Caco-2 (cell line): ENCODE results near the gene MCRS1. TPM values are rescaled to one million over a fixed set of nuclear protein-coding genes. Genes with fewer than 3 reads are reported as not detected.
"Not testable (repeated sequence)": the region's sequence is repeated elsewhere in the genome, so short reads cannot be mapped to it uniquely, and the experiment has no call there.

Experiments used
- BruUV-seq: library from RNA; stranded (reverse); fragments of 400-500 nt; replicated peaks from 2 replicates; lab custom pipeline; 2021; lab: Mats Ljungman, UMichigan
- CTCF ChIA-PET: fragments of 300-600 bp; sonication (Branson Sonifier 250); formaldehyde crosslinking; loops from one replicate; lab custom pipeline; 2022; ENCODE audit warnings: antibody characterized with exemption; lab: Charles Lee
- POLR2A ChIA-PET: fragments of 300-600 bp; sonication (Branson Sonifier 250); formaldehyde crosslinking; loops from one replicate; lab custom pipeline; 2022; ENCODE audit warnings: antibody characterized with exemption; lab: Charles Lee
- DNase-seq, 2 experiments: peaks; one replicate each; pipeline versions ENCODE4 v3.0.0 to v3.0.0-alpha.2; 2020 to 2022
- H3K27me3 ChIP-seq: replicated peaks from 2 replicates; pipeline ENCODE4 v1.6.0; 2011; ENCODE audit warnings: low read length; ENCODE audit not compliant: control insufficient read depth, insufficient read depth
- H3K36me3 ChIP-seq: 2 replicates; pipeline ENCODE4 v1.5.1; 2011; ENCODE audit warnings: low read length; ENCODE audit not compliant: control insufficient read depth, insufficient read depth
- H3K4me1 ChIP-seq: fragments of 250-450 bp; sonication (Bioruptor Pico); 2 replicates; pipeline ENCODE4 v1.5.1; 2020; ENCODE audit warnings: mild to moderate bottlenecking
- H3K4me3 ChIP-seq: 2 replicates; pipeline ENCODE4 v1.5.1; 2011; ENCODE audit warnings: low read depth, mild to moderate bottlenecking, control low read depth, low read length
- H3K9me3 ChIP-seq: fragments of 250-450 bp; sonication (Bioruptor Pico); 2 replicates; pipeline ENCODE4 v1.5.1; 2020; ENCODE audit warnings: mild to moderate bottlenecking, moderate library complexity
- H3K27ac Mint-ChIP-seq: one replicate; pipeline ENCODE4 v1.8.0; 2022; ENCODE audit warnings: mixed read lengths; ENCODE audit not compliant: unreplicated experiment
- H3K27me3 Mint-ChIP-seq: one replicate; pipeline ENCODE4 v1.8.0; 2022; ENCODE audit warnings: mixed read lengths; ENCODE audit not compliant: insufficient read depth, unreplicated experiment
- H3K36me3 Mint-ChIP-seq: one replicate; pipeline ENCODE4 v1.8.0; 2022; ENCODE audit warnings: mild to moderate bottlenecking, mixed read lengths; ENCODE audit not compliant: insufficient read depth, unreplicated experiment
- H3K4me1 Mint-ChIP-seq: one replicate; pipeline ENCODE4 v1.8.0; 2022; ENCODE audit warnings: low read depth, mixed read lengths; ENCODE audit not compliant: unreplicated experiment
- H3K4me3 Mint-ChIP-seq: one replicate; pipeline ENCODE4 v1.8.0; 2022; ENCODE audit warnings: mild to moderate bottlenecking, moderate library complexity, mixed read lengths; ENCODE audit not compliant: unreplicated experiment
- H3K9me3 Mint-ChIP-seq: one replicate; pipeline ENCODE4 v1.8.0; 2022; ENCODE audit warnings: mixed read lengths; ENCODE audit not compliant: unreplicated experiment
- intact Hi-C: fragments of 100-400 bp; cut with micrococcal nuclease; formaldehyde crosslinking; loops from one replicate; pipeline ENCODE4 v1.10.0; 2022; ENCODE audit not compliant: unreplicated experiment
- total RNA-seq: library from RNA; stranded (reverse); gene quantifications from 2 replicates; pipeline ENCODE4 v1.2.3, GENCODE V29; 2022
- TF ChIP-seq, protein P1 (sequence below), 2 experiments: fragments of 200-600 bp in 1 of 2; IDR thresholded peaks; 1 replicate in 1 of 2; 2 replicates in 1 of 2; pipeline versions ENCODE4 v1.5.1 to v1.8.0; 2011 to 2022; ENCODE audit warnings: antibody characterized with exemption in 1 of 2, control low read depth in 1 of 2, inconsistent platforms in 1 of 2, low read depth in 1 of 2, low read length in 1 of 2, mild to moderate bottlenecking in 1 of 2, moderate library complexity in 1 of 2; ENCODE audit not compliant: insufficient read depth in 1 of 2, severe bottlenecking in 1 of 2, unreplicated experiment in 1 of 2

MCRS1 gene
- total RNA-seq, 1 experiment from 2014 or later = 122 TPM

DNA sequence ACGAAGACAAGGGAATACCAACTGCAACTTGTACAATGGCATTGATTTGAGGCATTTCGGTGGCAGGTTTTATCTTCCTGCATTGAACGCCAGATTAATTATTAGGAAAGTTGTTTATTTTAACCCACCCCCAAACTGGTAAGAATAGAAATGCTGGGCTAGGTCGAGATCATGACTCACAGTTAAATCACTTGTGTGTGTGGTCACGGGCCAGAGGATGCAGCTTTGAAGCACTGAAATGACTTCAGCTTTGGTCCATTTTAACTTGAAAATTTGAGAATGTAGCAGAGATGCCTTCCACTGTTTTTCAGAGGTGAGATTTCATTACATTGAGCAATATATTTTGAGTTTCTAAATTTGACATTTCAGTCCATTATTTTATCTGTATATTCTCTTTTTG, 52.7 kb downstream of the MCRS1 start:
- intact Hi-C loops = no loop called here
- H3K9me3 Mint-ChIP-seq = no peaks in the 10 kb centered on the region
- H3K36me3 Mint-ChIP-seq = peaks cover 16% of the 10 kb centered on the region
- H3K27me3 ChIP-seq = no peaks in the 10 kb centered on the region
- H3K4me1 Mint-ChIP-seq = no peaks in the 10 kb centered on the region
- DNase-seq = no peak
- no peak overlapping the region for H3K27ac Mint-ChIP-seq
- H3K4me3 Mint-ChIP-seq = no peak overlapping the region
- ChIA-PET CTCF (interaction anchor here (1.5 to 6.3 kb wide), 2 partner anchors 108 to 157 kb away, joined by 4 to 178 read pairs; partner anchors contain the start of gene PRPF40B), POLR2A (no interaction called here)
- TF ChIP-seq, protein P1, sequence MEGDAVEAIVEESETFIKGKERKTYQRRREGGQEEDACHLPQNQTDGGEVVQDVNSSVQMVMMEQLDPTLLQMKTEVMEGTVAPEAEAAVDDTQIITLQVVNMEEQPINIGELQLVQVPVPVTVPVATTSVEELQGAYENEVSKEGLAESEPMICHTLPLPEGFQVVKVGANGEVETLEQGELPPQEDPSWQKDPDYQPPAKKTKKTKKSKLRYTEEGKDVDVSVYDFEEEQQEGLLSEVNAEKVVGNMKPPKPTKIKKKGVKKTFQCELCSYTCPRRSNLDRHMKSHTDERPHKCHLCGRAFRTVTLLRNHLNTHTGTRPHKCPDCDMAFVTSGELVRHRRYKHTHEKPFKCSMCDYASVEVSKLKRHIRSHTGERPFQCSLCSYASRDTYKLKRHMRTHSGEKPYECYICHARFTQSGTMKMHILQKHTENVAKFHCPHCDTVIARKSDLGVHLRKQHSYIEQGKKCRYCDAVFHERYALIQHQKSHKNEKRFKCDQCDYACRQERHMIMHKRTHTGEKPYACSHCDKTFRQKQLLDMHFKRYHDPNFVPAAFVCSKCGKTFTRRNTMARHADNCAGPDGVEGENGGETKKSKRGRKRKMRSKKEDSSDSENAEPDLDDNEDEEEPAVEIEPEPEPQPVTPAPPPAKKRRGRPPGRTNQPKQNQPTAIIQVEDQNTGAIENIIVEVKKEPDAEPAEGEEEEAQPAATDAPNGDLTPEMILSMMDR (IDR thresholded peaks at IDR 0.05; ENCODE audit: insufficient read depth in 1 of 2, low read depth in 1 of 2, low read length in 1 of 2, severe bottlenecking in 1 of 2, unreplicated experiment in 1 of 2) = no peak
- H3K9me3 ChIP-seq = no peaks in the 10 kb centered on the region
- H3K36me3 ChIP-seq = 0 out of 2 replicates have a peak, but pooled peaks cover 2% of the 10 kb centered on the region
- no peak overlapping the region for H3K4me3 ChIP-seq
- H3K27me3 Mint-ChIP-seq = no peaks in the 10 kb centered on the region
- no TSS peak for BruUV-seq
- H3K4me1 ChIP-seq = no peaks in the 10 kb centered on the region

DNA sequence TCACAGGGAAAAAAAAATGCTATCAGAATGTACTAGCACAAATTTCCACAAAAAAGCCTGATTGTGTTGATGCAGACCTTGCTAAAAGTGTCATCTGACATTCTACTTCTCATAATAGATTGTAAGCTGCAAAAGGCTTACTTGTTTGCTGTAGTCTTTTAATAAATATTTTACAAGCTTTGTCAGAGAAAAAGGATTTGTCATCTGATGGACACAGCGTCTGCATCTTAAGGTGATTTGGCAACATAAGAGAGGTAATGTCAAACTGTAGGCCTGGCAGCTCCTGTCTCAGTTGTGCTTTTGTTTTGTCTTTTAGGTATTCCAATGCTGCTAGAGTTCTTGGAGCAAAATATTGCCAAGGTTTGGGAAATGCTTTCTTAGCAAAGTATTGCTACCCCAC, 55.4 kb downstream of the MCRS1 start:
- H3K27me3 Mint-ChIP-seq = no peaks in the 10 kb centered on the region
- H3K4me1 ChIP-seq = no peaks in the 10 kb centered on the region
- ChIA-PET POLR2A (no interaction called here), CTCF (interaction anchor here (1.4 to 6.3 kb wide), 4 partner anchors 146 to 181 kb away, joined by 4 to 178 read pairs (median 18); partner anchors contain the start of genes DNAJC22 and SPATS2)
- TF ChIP-seq, protein P1 (IDR thresholded peaks at IDR 0.05; ENCODE audit: insufficient read depth in 1 of 2, low read depth in 1 of 2, low read length in 1 of 2, severe bottlenecking in 1 of 2, unreplicated experiment in 1 of 2) = no peak
- H3K9me3 ChIP-seq = no peaks in the 10 kb centered on the region
- H3K27me3 ChIP-seq = no peaks in the 10 kb centered on the region
- no peak overlapping the region for H3K27ac Mint-ChIP-seq
- H3K36me3 ChIP-seq = peaks cover 2% of the 10 kb centered on the region; the same call in 1 of the 2 replicates
- no peak overlapping the region for H3K4me3 ChIP-seq
- intact Hi-C loops = no loop called here
- peaks cover 14% of the 10 kb centered on the region for H3K36me3 Mint-ChIP-seq
- no peaks in the 10 kb centered on the region for H3K4me1 Mint-ChIP-seq
- DNase-seq = no peak
- no peaks in the 10 kb centered on the region for H3K9me3 Mint-ChIP-seq
- no peak overlapping the region for H3K4me3 Mint-ChIP-seq
- no TSS peak for BruUV-seq

DNA sequence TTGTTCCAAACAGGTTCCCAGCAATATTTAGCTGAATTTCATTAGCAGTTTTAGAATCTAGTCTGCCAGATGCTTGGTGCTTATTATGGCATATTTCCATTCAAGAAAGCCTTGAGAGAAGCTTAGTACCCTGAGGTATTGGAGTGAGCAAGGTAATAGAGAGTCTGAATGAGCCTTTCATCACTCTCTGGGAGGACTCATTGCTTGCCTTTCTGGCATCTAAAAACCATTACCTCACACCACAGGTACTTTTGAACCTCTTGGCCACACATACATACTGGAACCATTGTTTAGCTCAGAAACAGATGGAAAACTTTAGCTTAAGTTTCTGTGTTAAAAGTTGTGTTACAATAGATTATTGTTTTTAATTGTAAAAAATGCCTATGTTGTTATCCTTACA, 56.5 kb downstream of the MCRS1 start:
- BruUV-seq = no TSS peak
- POLR2A ChIA-PET = no interaction called here
- intact Hi-C loops = no loop called here

DNA sequence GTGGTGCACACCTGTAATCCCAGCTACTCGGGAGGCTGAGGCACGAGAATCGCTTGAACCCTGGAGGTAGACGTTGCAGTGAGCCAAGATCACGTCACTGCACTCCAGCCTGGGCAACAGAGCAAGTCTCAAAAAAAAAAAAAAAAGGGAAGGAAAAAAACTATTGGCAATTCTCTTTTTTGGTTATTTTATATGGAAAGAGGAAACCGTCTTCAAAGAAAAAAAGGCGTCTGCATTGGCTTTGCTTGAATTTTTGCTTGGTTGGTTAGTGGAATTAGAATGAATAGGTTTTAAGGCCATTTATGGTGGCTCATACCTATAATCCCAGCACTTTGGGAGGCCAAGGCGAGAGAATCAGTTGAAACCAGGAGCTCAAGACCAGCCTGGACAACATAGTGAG, 58.3 kb downstream of the MCRS1 start:
- H3K36me3 ChIP-seq, H3K9me3 Mint-ChIP-seq, H3K4me3 ChIP-seq, BruUV-seq, POLR2A ChIA-PET, H3K27me3 Mint-ChIP-seq, H3K9me3 ChIP-seq, H3K4me1 ChIP-seq, DNase-seq, H3K4me1 Mint-ChIP-seq, H3K4me3 Mint-ChIP-seq, intact Hi-C loops, H3K27me3 ChIP-seq, H3K27ac Mint-ChIP-seq: not testable (repeated sequence)
- CTCF ChIA-PET = interaction anchor here (0.6 to 6.3 kb wide), 8 partner anchors 11 to 213 kb away, joined by 4 to 178 read pairs (median 4); no protein-coding TSS in a partner anchor
- H3K36me3 Mint-ChIP-seq = peaks cover 18% of the 10 kb centered on the region

More for the DNA sequence above, 56.5 kb downstream of the MCRS1 start:
- TF ChIP-seq, protein P1 (IDR thresholded peaks at IDR 0.05; ENCODE audit: insufficient read depth in 1 of 2, low read depth in 1 of 2, low read length in 1 of 2, severe bottlenecking in 1 of 2, unreplicated experiment in 1 of 2) = no peak
- no peaks in the 10 kb centered on the region for H3K4me1 Mint-ChIP-seq
- Histone ChIP-seq H3K4me3 (no peak overlapping the region), H3K9me3 (no peaks in the 10 kb centered on the region), H3K36me3 (peaks cover 2% of the 10 kb centered on the region; the same call in 1 of the 2 replicates), H3K4me1 (no peaks in the 10 kb centered on the region), H3K27me3 (no peaks in the 10 kb centered on the region)
- H3K36me3 Mint-ChIP-seq = peaks cover 10% of the 10 kb centered on the region
- no peak overlapping the region for H3K27ac Mint-ChIP-seq
- H3K27me3 Mint-ChIP-seq = no peaks in the 10 kb centered on the region
- CTCF ChIA-PET = interaction anchor here (1.2 to 6.3 kb wide), 4 partner anchors 145 to 180 kb away, joined by 4 to 178 read pairs (median 11); partner anchors contain the start of genes DNAJC22 and SPATS2
- no peaks in the 10 kb centered on the region for H3K9me3 Mint-ChIP-seq
- no peak for DNase-seq
- H3K4me3 Mint-ChIP-seq = no peak overlapping the region
